HG03354 (cell line): Measurements from ENCODE around the gene MORC1.
"Not testable (repeated sequence)": the region's sequence is repeated elsewhere in the genome, so short reads cannot be mapped to it uniquely, and the experiment has no call there.

ENCODE experiments used
- ATAC-seq: cut with Tn5 transposase; IDR thresholded peaks from one replicate; pipeline ENCODE4 v1.9.1; 2021; ENCODE audit warnings: mild to moderate bottlenecking; ENCODE audit not compliant: unreplicated experiment, poor library complexity, severe bottlenecking

The MORC1 gene

DNA sequence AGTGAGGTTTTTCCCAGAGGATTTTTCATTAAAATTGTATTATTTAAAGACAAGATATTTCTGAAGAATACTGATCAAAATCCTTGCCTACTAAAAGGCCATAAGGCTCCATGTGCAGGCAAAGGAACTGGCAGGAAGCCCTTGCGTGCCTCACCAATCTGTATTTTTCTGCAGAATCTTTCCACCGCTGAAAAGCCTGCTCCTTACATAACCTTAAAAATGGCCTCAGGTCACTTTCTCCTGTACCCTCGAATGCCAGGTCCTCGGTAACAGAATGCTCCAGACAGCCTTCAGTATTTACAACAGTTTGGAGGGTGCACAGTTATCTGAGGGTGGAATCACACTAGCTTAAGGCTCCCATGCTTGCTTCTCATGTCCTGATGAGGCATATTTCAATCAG is 3.2 kb downstream of the MORC1 start:
- no peak for ATAC-seq

DNA sequence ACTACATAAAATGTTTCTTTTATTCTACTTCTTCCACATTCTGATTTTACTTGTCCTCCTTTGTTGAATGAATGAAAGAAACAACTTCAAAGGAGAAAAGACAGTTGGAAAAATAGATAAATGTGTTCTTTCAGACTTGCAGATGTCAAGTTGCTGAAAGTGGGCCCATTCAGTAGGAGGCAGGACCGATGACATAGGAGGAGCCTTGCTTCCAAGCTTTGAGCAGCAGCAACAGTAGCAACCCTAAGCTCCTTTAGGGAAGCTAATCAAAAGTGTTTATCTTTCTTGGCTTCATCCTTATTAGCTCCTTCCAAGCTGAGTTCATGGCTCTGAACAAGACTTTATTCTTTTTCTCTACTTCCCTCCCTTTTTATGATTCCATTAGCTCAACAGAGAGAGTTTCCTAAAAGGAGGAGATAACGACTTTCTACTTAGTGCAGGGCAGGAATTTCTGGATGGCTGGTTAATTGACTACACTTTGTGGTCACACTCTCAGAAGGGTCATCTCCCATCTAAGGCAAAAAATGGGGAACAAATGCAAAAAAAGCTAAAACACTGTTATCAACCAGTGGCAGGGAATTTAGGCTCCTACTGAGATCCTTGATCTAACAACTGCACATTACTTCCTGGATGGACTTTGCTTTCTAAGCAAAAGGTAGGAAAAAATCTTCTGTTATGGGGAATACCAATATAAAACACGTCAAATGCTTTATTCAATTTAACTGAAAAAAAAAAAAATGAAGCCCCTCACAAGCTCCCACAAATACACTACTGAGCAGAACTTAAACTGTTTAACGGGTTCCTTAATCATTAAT is 4.8 kb downstream of the MORC1 start:
- ATAC-seq: no peak

DNA sequence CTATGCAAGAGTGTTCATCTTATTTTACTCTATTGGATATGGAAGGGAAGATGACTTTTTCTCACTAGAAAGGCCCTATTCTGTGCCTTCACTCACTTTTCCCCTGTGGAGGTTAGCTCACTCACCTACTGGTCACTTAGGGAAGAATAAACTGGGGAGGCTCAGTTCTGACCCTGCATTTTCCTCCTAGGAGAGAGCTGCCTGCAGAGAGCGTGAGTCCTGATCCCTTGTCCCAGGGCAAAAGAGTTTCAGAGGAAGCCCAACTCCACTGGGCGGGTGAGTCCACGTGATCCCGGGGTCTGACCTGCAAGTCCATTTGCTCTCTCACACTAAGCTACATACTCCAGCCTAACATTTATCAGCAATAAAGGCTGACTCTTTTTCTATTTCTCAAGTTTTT is 8.4 kb downstream of the MORC1 start:
- no peak for ATAC-seq

DNA sequence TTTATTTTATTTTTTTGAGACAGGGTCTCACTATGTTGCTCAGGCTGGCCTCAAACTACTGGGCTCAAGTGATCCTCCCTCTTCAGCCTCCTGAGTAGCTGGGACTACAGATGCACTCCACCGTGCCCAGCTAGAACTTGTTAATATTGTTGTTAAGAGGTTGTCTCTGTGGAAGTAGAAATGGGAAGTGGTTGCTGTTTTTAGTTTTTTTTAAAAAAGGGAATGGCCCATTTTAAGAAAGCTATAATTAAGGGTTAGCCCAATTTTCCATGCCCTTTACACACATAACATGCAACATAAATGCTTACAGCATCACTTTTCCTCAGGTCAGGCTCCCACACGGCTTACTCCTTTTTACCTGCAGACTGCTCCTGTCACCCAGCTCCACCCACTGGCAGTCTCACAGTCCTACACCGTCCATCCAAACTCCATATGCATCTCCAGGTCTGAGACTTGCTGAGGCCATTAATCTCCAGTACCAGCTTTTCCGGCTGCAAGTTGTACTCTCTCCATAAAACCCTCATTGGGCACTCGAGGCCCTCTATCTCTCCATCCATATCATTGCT is 19.8 kb downstream of the MORC1 start:
- ATAC-seq: peak; percentile 62

- no peak for ATAC-seq
Observed at GRCh38 chr3:109095166-109095565, 22.8 kb downstream of the MORC1 start.

- ATAC-seq: no peak
Observed at GRCh38 chr3:109093561-109093960, 24.4 kb downstream of the MORC1 start.

- no peak for ATAC-seq
Observed at GRCh38 chr3:109091846-109092245, 26.1 kb downstream of the MORC1 start.

DNA sequence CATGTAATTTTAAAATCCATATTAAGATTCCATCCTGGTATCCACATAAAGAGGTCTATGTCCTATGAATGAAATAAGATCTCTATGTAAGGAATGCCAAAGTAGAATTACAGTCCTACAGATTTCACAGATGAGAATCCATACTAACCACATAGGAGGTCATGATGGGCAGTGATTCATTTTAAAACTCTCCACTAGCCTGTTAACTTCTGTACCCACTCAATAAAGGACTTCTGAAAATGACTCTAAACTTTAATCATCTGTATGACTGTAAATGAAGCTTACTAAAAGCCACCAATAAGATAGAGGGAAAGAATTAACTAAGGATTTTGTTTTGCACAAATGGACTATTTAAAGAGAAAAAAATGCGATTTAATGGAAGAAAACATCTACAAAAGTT is 28.7 kb downstream of the MORC1 start:
- ATAC-seq: no peak

DNA sequence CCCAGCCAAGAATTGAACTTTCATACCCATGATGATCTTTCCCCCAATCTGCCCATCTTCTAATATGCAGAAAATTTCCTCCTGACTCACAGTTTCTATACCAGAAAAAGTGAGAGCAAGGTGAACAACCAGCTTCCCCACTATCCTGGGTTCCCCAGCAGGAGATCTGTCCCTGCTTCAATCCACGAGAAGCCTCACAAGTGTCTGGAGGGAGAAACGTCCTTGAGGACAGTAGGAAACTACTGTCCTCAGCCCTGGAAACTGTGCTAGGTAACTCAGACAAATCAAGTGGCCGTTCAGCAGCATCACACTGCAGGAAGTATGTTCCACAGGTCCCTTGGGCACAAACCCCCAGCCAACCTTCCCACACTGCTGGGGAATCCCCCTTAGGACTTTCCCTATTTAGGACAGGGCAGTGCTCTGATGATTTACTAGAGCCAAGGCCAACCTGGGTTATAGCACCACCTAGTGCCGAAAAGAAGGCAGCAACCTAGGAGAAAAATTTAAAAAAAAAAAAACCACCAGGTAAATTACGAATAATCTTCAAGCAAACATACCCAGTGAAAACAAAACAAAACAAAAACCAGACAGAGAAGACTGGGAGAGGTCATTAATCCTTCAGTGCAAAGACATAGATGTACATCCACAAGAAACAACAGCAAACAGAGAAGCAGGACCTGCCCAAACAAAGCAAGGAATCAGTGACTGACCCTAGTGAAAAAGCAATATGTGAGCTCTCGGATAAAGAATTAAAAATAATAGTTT is 36.0 kb downstream of the MORC1 start:
- ATAC-seq: peak; percentile 98

DNA sequence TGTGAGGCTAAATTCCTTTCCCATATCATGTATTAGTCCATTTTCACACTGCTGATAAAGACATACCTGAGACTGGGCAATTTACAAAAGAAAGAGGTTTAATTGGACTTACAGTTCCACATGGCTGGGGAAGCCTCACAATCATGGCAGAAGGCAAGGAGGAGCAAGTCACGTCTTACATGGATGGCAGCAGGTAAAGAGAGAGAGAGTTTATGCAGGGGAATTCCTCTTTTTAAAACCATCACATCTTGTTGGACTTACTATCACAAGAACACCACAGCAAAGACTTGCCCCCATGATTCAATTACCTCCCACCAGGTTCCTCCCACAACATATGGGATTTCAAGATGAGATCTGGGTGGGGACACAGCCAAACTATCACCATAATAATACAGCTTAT is 37.8 kb downstream of the MORC1 start:
- not testable (repeated sequence) for ATAC-seq

DNA sequence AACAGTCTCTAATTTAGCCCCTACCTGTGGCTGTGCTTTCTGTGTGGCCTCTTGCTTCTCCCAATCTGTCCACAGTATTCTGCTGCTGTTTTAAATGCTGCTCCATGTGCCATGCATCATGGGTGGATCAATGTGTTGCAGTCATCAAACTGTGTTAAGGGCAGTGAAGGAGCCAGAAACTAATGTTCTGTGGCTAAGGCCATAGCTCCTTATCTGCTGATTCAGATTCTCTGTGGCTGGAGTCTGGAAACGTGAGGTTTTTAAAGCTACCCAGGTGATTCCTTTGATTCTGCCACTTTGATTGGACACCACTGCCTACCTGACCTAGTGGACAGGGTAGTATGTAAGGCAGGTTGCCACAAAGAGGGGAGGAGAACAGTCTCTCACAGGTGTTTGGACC is 44.8 kb downstream of the MORC1 start:
- no peak for ATAC-seq

DNA sequence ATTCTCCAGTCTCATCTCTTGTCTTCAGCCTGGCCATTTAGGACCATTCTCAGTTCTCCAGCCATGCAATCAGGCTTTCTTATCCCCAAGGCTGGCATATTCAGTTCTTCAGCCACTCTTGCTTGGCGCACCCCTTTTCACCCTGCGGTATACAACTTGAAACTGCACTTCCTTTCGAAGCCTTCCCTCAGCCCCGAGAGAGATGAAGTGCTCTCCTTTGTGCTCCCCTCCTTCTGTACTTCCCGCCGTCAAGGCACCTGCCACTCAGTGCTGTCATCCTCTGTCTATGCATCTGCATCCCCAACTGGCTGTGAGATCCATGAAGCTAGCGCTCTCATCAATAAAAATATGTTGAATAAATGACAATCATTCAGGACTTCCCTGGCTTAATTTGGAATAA is 45.7 kb downstream of the MORC1 start:
- peak; percentile 85 for ATAC-seq

DNA sequence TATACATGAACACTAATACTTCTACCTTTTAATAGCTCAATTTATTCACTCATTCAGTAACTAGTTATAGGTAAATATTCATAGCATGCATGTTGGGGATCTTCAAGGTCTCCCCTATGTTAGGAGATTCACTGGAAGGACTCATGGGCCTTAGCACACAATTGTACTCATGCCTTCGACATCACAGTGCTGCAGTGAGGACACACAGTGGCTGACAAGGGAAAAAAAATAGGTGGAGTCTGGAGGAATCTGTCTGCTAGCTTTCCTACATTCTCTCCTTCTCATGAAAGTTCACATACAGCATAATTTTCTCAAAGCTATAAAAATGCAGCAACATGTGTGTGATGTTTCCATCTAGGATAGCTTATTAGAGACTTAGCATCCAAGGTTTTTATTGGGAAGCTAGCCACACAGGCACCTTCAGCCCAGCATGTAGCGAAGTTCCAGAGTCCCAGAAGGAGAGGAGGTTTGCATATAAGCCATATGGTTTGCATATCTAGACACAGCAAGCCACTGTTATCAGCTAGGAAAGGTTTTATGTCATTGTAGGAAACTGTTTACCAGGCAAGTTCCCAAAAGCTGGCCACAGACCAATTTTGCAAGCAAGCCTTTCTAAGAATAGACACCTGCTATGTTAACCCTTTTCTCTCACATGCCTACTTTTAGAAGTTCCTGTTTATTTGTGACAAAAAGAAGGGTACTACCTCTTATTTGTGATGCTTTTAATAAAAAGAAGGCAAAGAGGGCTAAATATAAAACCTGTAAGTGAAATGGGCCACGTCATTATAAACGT is 46.4 kb downstream of the MORC1 start:
- peak; percentile 45 for ATAC-seq

DNA sequence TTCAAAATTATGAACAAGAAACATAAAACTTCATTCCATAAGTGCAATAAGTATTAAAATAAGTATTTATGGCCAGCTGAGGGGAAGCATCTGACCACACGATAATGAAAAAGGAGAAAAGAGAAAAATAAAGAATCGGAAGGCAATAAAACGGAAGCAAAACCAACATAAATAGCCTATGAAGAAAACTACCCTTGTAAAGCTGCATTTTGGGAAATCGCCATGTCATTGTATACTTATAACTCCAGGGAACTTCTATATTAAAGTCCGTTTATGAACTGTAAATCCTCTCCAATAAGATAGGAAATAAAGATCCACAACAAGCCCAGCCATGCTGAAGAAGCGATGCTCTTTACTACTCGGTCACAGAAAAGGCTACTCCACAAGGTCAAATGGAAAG is 47.7 kb downstream of the MORC1 start:
- ATAC-seq: no peak

DNA sequence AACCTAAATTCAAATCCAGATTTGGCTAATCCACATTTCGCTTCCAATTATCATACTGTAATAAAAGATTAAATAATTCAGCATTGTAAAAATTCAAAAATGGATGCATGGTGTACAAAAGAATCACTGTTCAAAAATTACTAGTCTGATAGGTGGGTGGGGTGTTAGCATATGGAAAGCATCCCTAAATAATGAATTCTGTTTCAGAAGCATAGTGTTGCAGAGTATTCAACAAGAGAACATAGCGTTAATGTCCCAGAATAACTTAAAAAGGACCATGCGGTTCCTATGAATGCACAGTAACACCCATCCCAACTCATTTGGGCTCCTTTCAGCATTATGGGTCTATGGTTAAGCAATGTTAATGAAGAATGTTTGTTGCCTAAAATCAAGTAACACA is 51.1 kb downstream of the MORC1 start:
- ATAC-seq: no peak

GRCh38 chr3:109059264-109059663 is 58.7 kb downstream of the MORC1 start:
- ATAC-seq: peak; percentile 95

GRCh38 chr3:109057616-109058015 is 60.3 kb downstream of the MORC1 start:
- no peak for ATAC-seq

- ATAC-seq: no peak
Observed at GRCh38 chr3:109057056-109057455, 60.9 kb downstream of the MORC1 start.

DNA sequence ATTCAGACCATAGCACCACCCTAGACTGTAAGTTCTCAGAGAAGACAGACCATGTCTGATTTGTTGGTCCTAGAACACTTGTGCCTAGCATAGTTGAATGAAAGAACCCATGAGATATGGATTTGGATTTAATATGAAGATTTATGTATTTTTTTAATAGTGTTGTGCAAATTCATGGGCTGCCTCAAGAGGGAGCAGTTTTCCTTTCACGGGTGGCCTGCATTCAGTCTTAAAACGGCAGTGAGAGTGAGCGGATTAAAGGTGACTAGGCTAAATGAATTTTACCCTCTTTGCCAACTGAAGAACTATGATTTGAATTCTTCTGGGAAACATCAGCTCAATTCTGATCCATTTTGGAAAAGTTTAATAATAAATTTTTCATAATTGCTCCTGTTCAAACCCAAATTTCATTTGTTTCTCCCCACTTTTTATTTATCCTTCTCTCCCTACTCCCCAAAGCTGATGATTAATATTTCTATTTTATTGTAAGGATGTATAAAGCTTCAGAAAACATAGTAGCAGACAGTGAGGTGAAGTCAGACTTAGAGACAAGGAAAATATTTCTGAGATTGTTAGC is 67.3 kb downstream of the MORC1 start:
- peak; percentile 78 for ATAC-seq

DNA sequence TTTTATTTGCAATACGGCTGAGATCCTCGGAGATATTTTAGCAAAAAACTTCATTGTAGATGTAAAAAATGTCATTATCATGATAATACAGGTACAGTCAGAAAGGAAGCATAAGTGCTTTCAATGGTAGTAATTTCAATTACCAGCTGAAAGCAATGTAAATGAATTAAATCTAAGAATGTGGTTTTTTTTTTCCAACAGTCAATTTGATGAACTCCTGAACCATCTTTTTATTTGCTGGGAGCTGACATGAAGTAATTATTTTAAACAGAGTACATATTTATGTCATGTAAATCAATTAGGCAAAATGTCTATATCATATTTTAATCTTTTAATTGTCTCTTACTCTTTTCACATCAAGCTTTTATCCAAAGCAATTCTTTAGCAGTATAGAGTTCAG is 70.6 kb downstream of the MORC1 start:
- ATAC-seq: no peak
